SH-SY5Y (cell line): ENCODE measurements around the gene UBR2.

Source experiments
- GATA2 ChIP-seq: IDR thresholded peaks from 2 replicates; pipeline ENCODE4 v1.6.1; 2011; ENCODE audit warnings: mild to moderate bottlenecking, low read depth, low read length
- GATA3 ChIP-seq: IDR thresholded peaks from 2 replicates; pipeline ENCODE4 v1.6.1; 2011; ENCODE audit warnings: low read depth, mild to moderate bottlenecking, low read length, moderate library complexity

DNA sequence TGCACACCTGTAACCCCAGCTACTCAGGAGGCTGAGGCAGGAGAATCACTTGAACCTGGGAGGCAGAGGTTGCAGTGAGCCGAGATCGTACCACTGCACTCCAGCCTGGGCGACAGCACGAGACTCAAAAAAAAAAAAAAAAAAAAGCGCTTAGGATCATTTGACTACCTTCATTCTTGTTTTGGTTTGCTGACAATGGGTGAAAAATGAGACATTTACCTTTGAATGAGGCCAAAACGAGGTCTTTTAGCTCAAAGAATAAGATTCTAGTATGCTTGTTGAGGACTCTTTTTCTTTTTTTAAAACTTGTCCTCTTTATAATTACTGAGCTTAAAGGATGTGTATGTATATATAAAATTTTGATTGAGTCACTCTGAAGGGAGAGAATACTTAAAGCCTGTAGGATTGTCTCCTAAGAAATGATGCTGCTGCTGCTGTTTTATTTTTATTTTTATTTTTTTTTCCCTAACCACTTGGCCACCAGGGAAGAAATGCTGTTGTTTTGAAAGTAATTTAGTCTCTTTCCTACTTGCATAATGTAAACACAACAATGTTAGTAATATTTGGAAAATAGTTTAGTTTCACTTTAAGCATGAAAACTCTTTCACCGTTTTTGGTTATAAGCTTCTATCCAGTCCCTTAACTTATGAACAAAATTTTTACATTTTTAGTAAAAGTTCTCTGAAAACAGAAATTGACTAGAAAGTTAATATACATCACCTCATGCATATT is 7.9 kb downstream of the UBR2 start:
- TF ChIP-seq GATA3 (no peak), GATA2 (no peak)
